ENCODE data around the gene ZSCAN22. TPM values are rescaled to one million over a fixed set of nuclear protein-coding genes. Genes with fewer than 3 reads are reported as not detected.
A peak's percentile ranks its signal among the peaks of the same experiment; 100 is the strongest.

Gene ZSCAN22
- total RNA-seq, 1 donor from 2014 or later, result 1.5 TPM

DNA sequence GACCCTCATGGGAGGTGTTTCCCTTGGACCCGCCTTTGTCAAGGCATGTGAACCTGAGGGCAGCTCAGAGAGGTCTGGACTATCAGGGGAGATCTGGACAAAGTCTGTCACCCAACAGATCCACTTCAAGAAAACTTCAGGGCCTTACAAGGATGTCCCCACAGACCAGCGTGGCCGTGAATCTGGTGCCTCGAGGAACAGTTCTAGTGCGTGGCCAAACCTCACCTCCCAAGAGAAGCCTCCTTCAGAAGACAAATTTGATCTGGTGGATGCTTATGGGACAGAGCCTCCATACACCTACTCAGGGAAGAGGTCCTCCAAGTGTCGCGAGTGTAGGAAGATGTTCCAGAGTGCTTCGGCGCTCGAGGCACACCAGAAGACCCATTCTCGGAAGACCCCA, 11.5 kb downstream of the ZSCAN22 start:
- no peaks in the 10 kb centered on the region for H3K9me3 ChIP-seq (ENCODE audit: low read depth)
- no peaks in the 10 kb centered on the region for H3K9me3 Mint-ChIP-seq
- no peaks in the 10 kb centered on the region for H3K4me1 ChIP-seq
- H3K27ac Mint-ChIP-seq, result no peak overlapping the region
- H3K4me2 ChIP-seq, result no peak overlapping the region
- H3K36me3 ChIP-seq, result no peaks in the 10 kb centered on the region
- no peak overlapping the region for H3K4me3 Mint-ChIP-seq
- H3K4me3 ChIP-seq, result no peak overlapping the region
- H2AFZ ChIP-seq (replicated peaks), result no peak overlapping the region
- TF ChIP-seq EZH2phosphoT487 (IDR thresholded peaks at IDR 0.05) (no peak), EZH2 (IDR thresholded peaks at IDR 0.05) (no peak)
- TF ChIP-seq, protein P1, sequence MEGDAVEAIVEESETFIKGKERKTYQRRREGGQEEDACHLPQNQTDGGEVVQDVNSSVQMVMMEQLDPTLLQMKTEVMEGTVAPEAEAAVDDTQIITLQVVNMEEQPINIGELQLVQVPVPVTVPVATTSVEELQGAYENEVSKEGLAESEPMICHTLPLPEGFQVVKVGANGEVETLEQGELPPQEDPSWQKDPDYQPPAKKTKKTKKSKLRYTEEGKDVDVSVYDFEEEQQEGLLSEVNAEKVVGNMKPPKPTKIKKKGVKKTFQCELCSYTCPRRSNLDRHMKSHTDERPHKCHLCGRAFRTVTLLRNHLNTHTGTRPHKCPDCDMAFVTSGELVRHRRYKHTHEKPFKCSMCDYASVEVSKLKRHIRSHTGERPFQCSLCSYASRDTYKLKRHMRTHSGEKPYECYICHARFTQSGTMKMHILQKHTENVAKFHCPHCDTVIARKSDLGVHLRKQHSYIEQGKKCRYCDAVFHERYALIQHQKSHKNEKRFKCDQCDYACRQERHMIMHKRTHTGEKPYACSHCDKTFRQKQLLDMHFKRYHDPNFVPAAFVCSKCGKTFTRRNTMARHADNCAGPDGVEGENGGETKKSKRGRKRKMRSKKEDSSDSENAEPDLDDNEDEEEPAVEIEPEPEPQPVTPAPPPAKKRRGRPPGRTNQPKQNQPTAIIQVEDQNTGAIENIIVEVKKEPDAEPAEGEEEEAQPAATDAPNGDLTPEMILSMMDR (IDR thresholded peaks at IDR 0.05), result no peak
- no peaks in the 10 kb centered on the region for H3K4me1 Mint-ChIP-seq
- H3K79me2 ChIP-seq (ENCODE audit: low read depth), result no peaks in the 10 kb centered on the region
- no peak overlapping the region for H3K9ac ChIP-seq
- DNase-seq (ENCODE audit: low spot score), result no peak
- peaks cover 35% of the 10 kb centered on the region for H3K36me3 Mint-ChIP-seq
- no peak overlapping the region for H3K27ac ChIP-seq
- no peaks in the 10 kb centered on the region for H3K27me3 ChIP-seq
- H3K27me3 Mint-ChIP-seq (ENCODE audit: insufficient read depth, low read depth), result peaks cover 7% of the 10 kb centered on the region
- no peaks in the 10 kb centered on the region for H4K20me1 ChIP-seq (ENCODE audit: low read depth)
- no peaks in the 10 kb centered on the region for H3F3A ChIP-seq (ENCODE audit: low read depth)

DNA sequence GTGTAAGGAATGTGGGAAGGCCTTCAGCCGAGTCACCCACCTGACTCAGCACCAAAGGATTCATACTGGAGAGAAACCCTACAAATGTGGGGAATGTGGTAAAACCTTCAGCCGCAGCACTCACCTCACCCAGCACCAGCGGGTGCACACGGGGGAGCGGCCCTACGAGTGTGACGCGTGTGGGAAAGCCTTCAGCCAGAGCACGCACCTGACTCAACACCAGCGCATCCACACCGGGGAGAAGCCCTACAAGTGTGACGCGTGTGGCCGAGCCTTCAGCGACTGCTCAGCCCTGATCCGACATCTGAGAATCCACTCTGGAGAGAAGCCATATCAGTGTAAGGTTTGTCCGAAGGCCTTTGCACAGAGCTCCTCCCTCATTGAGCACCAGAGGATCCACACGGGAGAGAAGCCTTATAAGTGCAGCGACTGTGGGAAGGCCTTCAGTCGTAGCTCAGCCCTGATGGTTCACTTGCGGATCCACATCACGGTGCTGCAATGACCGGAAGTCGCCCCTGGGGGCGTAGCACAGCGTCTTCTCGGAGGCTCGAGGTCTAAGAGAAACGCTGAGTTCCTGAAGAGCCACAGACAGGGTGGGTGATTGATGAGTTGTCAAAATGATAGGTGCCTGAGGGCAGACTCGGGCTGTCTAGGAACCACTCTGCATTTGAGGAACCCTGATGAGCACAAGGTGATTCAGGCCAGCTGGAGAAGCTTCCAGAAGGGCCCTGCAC, 12.2 kb downstream of the ZSCAN22 start:
- Histone ChIP-seq H3K27ac (no peak overlapping the region), H4K20me1 (ENCODE audit: low read depth) (no peaks in the 10 kb centered on the region), H3K4me3 (no peak overlapping the region), H3K79me2 (ENCODE audit: low read depth) (no peaks in the 10 kb centered on the region), H3K36me3 (no peaks in the 10 kb centered on the region), H3K4me1 (no peaks in the 10 kb centered on the region), H3K4me2 (no peak overlapping the region), H3K9me3 (ENCODE audit: low read depth) (no peaks in the 10 kb centered on the region), H3F3A (ENCODE audit: low read depth) (no peaks in the 10 kb centered on the region), H3K9ac (no peak overlapping the region), H3K27me3 (no peaks in the 10 kb centered on the region), H2AFZ (replicated peaks) (no peak overlapping the region)
- TF ChIP-seq, protein P1 (IDR thresholded peaks at IDR 0.05), result peak; percentile 54
- TF ChIP-seq EZH2 (IDR thresholded peaks at IDR 0.05), result no peak
- H3K4me3 Mint-ChIP-seq, result no peak overlapping the region
- peaks cover 7% of the 10 kb centered on the region for H3K27me3 Mint-ChIP-seq (ENCODE audit: insufficient read depth, low read depth)
- no peak overlapping the region for H3K27ac Mint-ChIP-seq
- peaks cover 35% of the 10 kb centered on the region for H3K36me3 Mint-ChIP-seq
- DNase-seq (ENCODE audit: low spot score), result peak; percentile 55
- H3K9me3 Mint-ChIP-seq, result no peaks in the 10 kb centered on the region
- no peaks in the 10 kb centered on the region for H3K4me1 Mint-ChIP-seq

DNA sequence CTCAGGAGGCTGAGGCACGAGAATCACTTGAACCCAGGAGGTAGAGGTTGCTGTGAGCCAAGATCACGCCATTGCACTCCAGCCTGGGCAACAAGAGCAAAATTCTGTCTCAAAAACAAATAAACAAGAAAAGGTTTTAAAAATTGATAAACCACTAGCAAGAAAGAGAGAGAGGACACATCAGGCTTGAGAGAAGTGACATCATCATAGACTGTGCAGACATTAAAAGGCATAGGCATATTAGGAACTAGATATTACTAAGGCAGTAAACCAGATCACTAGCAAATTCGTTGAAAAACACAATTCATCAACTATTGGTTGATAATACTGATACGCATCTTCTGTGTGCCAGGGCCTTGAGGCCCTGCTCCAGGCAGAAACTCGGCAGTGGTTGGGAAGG, 18.8 kb downstream of the ZSCAN22 start:
- no peak overlapping the region for H3K4me2 ChIP-seq
- H3K79me2 ChIP-seq (ENCODE audit: low read depth), result no peaks in the 10 kb centered on the region
- H3K4me3 Mint-ChIP-seq, result peak overlapping the region; percentile 88

More for the DNA sequence above, 18.8 kb downstream of the ZSCAN22 start:
- H3K36me3 ChIP-seq, result no peaks in the 10 kb centered on the region
- peaks cover 17% of the 10 kb centered on the region for H3K4me1 Mint-ChIP-seq
- H3K9ac ChIP-seq, result no peak overlapping the region
- H3K4me1 ChIP-seq, result peaks cover 6% of the 10 kb centered on the region
- H3K27me3 Mint-ChIP-seq (ENCODE audit: insufficient read depth, low read depth), result peaks cover 17% of the 10 kb centered on the region
- H3F3A ChIP-seq (ENCODE audit: low read depth), result no peaks in the 10 kb centered on the region
- peaks cover 16% of the 10 kb centered on the region for H3K27me3 ChIP-seq
- no peak overlapping the region for H3K27ac Mint-ChIP-seq
- TF ChIP-seq EZH2phosphoT487 (IDR thresholded peaks at IDR 0.05) (no peak), EZH2 (IDR thresholded peaks at IDR 0.05) (no peak)
- no peak for DNase-seq (ENCODE audit: low spot score)
- H3K36me3 Mint-ChIP-seq, result peaks cover 12% of the 10 kb centered on the region
- no peak overlapping the region for H3K27ac ChIP-seq
- no peak overlapping the region for H3K4me3 ChIP-seq
- H2AFZ ChIP-seq (replicated peaks), result no peak overlapping the region
- no peaks in the 10 kb centered on the region for H4K20me1 ChIP-seq (ENCODE audit: low read depth)
- no peaks in the 10 kb centered on the region for H3K9me3 ChIP-seq (ENCODE audit: low read depth)
- no peaks in the 10 kb centered on the region for H3K9me3 Mint-ChIP-seq
